HepG2 (cell line): Measurements from ENCODE around the gene TMEM256. TPM values are rescaled to one million over a fixed set of nuclear protein-coding genes. Genes with fewer than 3 reads are reported as not detected.
A peak's percentile ranks its signal among the peaks of the same experiment; 100 is the strongest.

Source experiments
- GMEB2 ChIP-seq: IDR thresholded peaks from 2 replicates; pipeline ENCODE4 v1.6.1; 2016; ENCODE audit warnings: missing biosample characterization, missing genetic modification reagents, low read depth
- HES4 ChIP-seq: sonication (generic); formaldehyde crosslinking; IDR thresholded peaks from 2 replicates; pipeline ENCODE4 v1.9.0; 2021; ENCODE audit warnings: mild to moderate bottlenecking, missing genetic modification reagents, borderline replicate concordance
- MED13 ChIP-seq: sonication (generic); formaldehyde crosslinking; IDR thresholded peaks from 2 replicates; pipeline ENCODE4 v1.5.0; 2020; ENCODE audit warnings: missing genetic modification reagents
- PHB2 ChIP-seq: fragments of 450-650 bp; IDR thresholded peaks from 2 replicates; pipeline ENCODE4 v1.6.1; 2018; ENCODE audit not compliant: partially characterized antibody
- SNRNP70 ChIP-seq: fragments of 200-400 bp; formaldehyde crosslinking; IDR thresholded peaks from 2 replicates; pipeline ENCODE4 v1.6.1; 2017; ENCODE audit warnings: mild to moderate bottlenecking, low read depth, low read length, moderate library complexity
- TIGD3 ChIP-seq: sonication (generic); formaldehyde crosslinking; IDR thresholded peaks from 2 replicates; pipeline ENCODE4 v1.5.1; 2020; ENCODE audit warnings: mild to moderate bottlenecking, missing genetic modification reagents, borderline replicate concordance
- ZBTB38 ChIP-seq: sonication (generic); formaldehyde crosslinking; IDR thresholded peaks from 2 replicates; pipeline ENCODE4 v1.5.1; 2020; ENCODE audit warnings: mild to moderate bottlenecking, missing genetic modification reagents
- ZFP36L1 ChIP-seq: sonication (generic); formaldehyde crosslinking; IDR thresholded peaks from 2 replicates; pipeline ENCODE4 v1.8.0; 2022; ENCODE audit warnings: mild to moderate bottlenecking, missing genetic modification reagents, moderate library complexity
- ZMYM2 ChIP-seq: sonication (generic); formaldehyde crosslinking; IDR thresholded peaks from 2 replicates; pipeline ENCODE4 v1.8.0; 2022; ENCODE audit warnings: mild to moderate bottlenecking, missing genetic modification reagents
- ZNF253 ChIP-seq: sonication (generic); formaldehyde crosslinking; IDR thresholded peaks from 2 replicates; pipeline ENCODE4 v1.8.0; 2022; ENCODE audit warnings: mild to moderate bottlenecking, missing genetic modification reagents, borderline replicate concordance
- ZNF577 ChIP-seq: sonication (generic); formaldehyde crosslinking; IDR thresholded peaks from 2 replicates; pipeline ENCODE4 v1.4.0; 2020; ENCODE audit warnings: mild to moderate bottlenecking, low read depth, missing genetic modification reagents, borderline replicate concordance
- ZNF615 ChIP-seq: sonication (generic); formaldehyde crosslinking; IDR thresholded peaks from 2 replicates; pipeline ENCODE4 v1.5.0; 2020; ENCODE audit warnings: mild to moderate bottlenecking, missing genetic modification reagents, borderline replicate concordance
- ZNF629 ChIP-seq: sonication (generic); formaldehyde crosslinking; conservative IDR thresholded peaks from 2 replicates; pipeline ENCODE4 v1.5.0; 2020; ENCODE audit warnings: missing genetic modification reagents
- polyA plus RNA-seq, 8 experiments: library from polyadenylated mRNA; depleted of rRNA in 3 of 8; stranded (reverse) in 7 of 8; unstranded in 1 of 8; fragments of >200 nt; fragmentation: Illumina TruSeq in 4 of 8; extraction: Trizol in 4 of 8; gene quantifications; 2 replicates each; pipeline versions ENCODE4 v1.2.1 to v1.2.3, GENCODE V29; 2011 to 2016; ENCODE audit warnings: low read depth in 4 of 8, missing spikeins in 1 of 8, mixed read lengths in 1 of 8; ENCODE audit not compliant: insufficient read depth in 1 of 8
- total RNA-seq, 5 experiments: library from RNA; depleted of rRNA; stranded (reverse); fragments of >200 nt; fragmentation: Illumina TruSeq; extraction: Trizol; gene quantifications; 2 replicates each; pipeline ENCODE4 v1.2.3, GENCODE V29; 2016; ENCODE audit warnings: low read depth in 1 of 5
- TF ChIP-seq, protein P1 (sequence below): sonication (generic); formaldehyde crosslinking; conservative IDR thresholded peaks from 2 replicates; pipeline ENCODE4 v1.5.0; 2020; ENCODE audit warnings: missing genetic modification reagents
- TF ChIP-seq, protein P2 (sequence below): sonication (generic); formaldehyde crosslinking; IDR thresholded peaks from 2 replicates; pipeline ENCODE4 v1.4.0; 2020; ENCODE audit warnings: missing genetic modification reagents
- TF ChIP-seq, protein P3 (sequence below): sonication (generic); formaldehyde crosslinking; IDR thresholded peaks from 2 replicates; pipeline ENCODE4 v1.4.0; 2020; ENCODE audit warnings: missing genetic modification reagents, borderline replicate concordance
- TF ChIP-seq, protein P4 (sequence below): sonication (generic); formaldehyde crosslinking; IDR thresholded peaks from 2 replicates; pipeline ENCODE4 v1.4.0; 2020; ENCODE audit warnings: mild to moderate bottlenecking, missing genetic modification reagents

TMEM256 gene
- total and polyA plus RNA-seq, 2 of the 13 experiments (the other 11 are each of a cell fraction or from before 2014, with no cell fraction given): 231 to 252 TPM

DNA sequence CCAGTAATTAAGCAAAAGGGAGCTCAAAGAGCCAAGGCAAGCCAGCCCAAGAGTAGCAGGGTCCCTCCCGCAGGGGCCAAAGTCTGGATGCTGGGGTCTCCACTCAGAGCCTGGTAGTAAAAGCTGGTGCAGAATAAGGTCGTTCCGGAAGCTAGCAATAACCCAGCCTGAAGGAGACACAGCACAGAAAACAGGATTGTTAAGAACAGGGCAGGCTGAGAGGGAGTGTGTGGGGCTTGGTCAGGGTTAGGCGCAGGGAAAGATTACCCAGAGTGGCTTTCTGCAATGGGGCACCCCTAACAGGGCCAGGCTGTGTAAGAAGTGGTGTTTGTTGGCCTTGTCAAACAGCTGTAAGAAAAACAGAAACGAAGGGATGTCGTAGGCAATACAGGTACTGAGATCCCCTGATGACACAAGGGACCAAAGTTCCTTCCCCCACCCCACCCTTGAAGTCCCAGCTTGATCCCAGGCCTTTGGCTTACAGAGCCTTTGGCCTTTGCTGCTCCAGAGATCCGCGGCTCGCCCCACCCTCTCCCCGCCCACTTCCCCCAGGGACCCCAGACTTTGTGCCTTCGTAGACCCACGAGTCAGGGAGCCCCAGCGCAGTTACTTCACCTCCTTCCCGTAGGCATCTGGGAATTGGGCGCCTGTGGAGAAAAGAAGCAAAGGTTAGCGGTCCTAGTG is 712 bp downstream of the TMEM256 start (continued):
- TF ChIP-seq, protein P1, sequence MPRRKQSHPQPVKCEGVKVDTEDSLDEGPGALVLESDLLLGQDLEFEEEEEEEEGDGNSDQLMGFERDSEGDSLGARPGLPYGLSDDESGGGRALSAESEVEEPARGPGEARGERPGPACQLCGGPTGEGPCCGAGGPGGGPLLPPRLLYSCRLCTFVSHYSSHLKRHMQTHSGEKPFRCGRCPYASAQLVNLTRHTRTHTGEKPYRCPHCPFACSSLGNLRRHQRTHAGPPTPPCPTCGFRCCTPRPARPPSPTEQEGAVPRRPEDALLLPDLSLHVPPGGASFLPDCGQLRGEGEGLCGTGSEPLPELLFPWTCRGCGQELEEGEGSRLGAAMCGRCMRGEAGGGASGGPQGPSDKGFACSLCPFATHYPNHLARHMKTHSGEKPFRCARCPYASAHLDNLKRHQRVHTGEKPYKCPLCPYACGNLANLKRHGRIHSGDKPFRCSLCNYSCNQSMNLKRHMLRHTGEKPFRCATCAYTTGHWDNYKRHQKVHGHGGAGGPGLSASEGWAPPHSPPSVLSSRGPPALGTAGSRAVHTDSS (CRISPR knock-in tag): no peak
- TF ChIP-seq, protein P2, sequence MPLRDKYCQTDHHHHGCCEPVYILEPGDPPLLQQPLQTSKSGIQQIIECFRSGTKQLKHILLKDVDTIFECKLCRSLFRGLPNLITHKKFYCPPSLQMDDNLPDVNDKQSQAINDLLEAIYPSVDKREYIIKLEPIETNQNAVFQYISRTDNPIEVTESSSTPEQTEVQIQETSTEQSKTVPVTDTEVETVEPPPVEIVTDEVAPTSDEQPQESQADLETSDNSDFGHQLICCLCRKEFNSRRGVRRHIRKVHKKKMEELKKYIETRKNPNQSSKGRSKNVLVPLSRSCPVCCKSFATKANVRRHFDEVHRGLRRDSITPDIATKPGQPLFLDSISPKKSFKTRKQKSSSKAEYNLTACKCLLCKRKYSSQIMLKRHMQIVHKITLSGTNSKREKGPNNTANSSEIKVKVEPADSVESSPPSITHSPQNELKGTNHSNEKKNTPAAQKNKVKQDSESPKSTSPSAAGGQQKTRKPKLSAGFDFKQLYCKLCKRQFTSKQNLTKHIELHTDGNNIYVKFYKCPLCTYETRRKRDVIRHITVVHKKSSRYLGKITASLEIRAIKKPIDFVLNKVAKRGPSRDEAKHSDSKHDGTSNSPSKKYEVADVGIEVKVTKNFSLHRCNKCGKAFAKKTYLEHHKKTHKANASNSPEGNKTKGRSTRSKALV (CRISPR knock-in tag): no peak; the same call in none of the 2 replicates
- TF ChIP-seq MED13 (CRISPR knock-in tag) (no peak), ZFP36L1 (no peak), ZNF615 (CRISPR knock-in tag) (no peak), ZBTB38 (CRISPR knock-in tag) (no peak), HES4 (no peak), SNRNP70 (no peak), ZNF629 (CRISPR knock-in tag) (peak; percentile 51; the same call in 1 of the 2 replicates), ZMYM2 (CRISPR knock-in tag) (no peak), ZNF253 (CRISPR knock-in tag) (no peak), TIGD3 (no peak), GMEB2 (CRISPR knock-in tag) (no peak), PHB2 (no peak), ZNF577 (CRISPR knock-in tag) (no peak)
- TF ChIP-seq, protein P3, sequence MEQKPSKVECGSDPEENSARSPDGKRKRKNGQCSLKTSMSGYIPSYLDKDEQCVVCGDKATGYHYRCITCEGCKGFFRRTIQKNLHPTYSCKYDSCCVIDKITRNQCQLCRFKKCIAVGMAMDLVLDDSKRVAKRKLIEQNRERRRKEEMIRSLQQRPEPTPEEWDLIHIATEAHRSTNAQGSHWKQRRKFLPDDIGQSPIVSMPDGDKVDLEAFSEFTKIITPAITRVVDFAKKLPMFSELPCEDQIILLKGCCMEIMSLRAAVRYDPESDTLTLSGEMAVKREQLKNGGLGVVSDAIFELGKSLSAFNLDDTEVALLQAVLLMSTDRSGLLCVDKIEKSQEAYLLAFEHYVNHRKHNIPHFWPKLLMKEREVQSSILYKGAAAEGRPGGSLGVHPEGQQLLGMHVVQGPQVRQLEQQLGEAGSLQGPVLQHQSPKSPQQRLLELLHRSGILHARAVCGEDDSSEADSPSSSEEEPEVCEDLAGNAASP: no peak; the same call in 1 of the 2 replicates
- TF ChIP-seq, protein P4, sequence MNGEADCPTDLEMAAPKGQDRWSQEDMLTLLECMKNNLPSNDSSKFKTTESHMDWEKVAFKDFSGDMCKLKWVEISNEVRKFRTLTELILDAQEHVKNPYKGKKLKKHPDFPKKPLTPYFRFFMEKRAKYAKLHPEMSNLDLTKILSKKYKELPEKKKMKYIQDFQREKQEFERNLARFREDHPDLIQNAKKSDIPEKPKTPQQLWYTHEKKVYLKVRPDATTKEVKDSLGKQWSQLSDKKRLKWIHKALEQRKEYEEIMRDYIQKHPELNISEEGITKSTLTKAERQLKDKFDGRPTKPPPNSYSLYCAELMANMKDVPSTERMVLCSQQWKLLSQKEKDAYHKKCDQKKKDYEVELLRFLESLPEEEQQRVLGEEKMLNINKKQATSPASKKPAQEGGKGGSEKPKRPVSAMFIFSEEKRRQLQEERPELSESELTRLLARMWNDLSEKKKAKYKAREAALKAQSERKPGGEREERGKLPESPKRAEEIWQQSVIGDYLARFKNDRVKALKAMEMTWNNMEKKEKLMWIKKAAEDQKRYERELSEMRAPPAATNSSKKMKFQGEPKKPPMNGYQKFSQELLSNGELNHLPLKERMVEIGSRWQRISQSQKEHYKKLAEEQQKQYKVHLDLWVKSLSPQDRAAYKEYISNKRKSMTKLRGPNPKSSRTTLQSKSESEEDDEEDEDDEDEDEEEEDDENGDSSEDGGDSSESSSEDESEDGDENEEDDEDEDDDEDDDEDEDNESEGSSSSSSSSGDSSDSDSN (CRISPR knock-in tag): peak; percentile 61
